OCI-LY7 (cell line): ENCODE measurements around the gene ZNF800.

ENCODE experiments used
- EZH2phosphoT487 ChIP-seq: fragments of 200-600 bp; sonication (generic); IDR thresholded peaks from 2 replicates; pipeline ENCODE4 v1.6.1; 2018; ENCODE audit warnings: low read depth, borderline replicate concordance, mild to moderate bottlenecking, mixed run types, antibody characterized with exemption, low read length, moderate library complexity, mixed read lengths
- TF ChIP-seq, protein P1 (sequence below): fragments of 200-600 bp; sonication (generic); conservative IDR thresholded peaks from 2 replicates; pipeline ENCODE4 v1.5.1; 2014; ENCODE audit warnings: mild to moderate bottlenecking, antibody characterized with exemption, low read length, moderate library complexity, mixed read lengths

GRCh38 chr7:127377425-127377824, 15.1 kb downstream of the ZNF800 start:
- TF ChIP-seq, protein P1, sequence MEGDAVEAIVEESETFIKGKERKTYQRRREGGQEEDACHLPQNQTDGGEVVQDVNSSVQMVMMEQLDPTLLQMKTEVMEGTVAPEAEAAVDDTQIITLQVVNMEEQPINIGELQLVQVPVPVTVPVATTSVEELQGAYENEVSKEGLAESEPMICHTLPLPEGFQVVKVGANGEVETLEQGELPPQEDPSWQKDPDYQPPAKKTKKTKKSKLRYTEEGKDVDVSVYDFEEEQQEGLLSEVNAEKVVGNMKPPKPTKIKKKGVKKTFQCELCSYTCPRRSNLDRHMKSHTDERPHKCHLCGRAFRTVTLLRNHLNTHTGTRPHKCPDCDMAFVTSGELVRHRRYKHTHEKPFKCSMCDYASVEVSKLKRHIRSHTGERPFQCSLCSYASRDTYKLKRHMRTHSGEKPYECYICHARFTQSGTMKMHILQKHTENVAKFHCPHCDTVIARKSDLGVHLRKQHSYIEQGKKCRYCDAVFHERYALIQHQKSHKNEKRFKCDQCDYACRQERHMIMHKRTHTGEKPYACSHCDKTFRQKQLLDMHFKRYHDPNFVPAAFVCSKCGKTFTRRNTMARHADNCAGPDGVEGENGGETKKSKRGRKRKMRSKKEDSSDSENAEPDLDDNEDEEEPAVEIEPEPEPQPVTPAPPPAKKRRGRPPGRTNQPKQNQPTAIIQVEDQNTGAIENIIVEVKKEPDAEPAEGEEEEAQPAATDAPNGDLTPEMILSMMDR, result no peak
- TF ChIP-seq EZH2phosphoT487, result no peak
